Breast epithelium (tissue), 3 donors: Measurements from ENCODE around the gene TAAR6.

Experiments
- POLR2A ChIP-seq: fragments of 450-650 bp; IDR thresholded peaks from one replicate; pipeline ENCODE4 v1.6.1; 2016; ENCODE audit warnings: antibody characterized with exemption, mild to moderate bottlenecking, moderate library complexity
- TF ChIP-seq, protein P1 (sequence below), 3 donors: fragments of 450-650 bp; IDR thresholded peaks; one replicate each; pipeline ENCODE4 v1.5.1; 2016 to 2017; ENCODE audit warnings: antibody characterized with exemption in 3 of 3, mild to moderate bottlenecking in 3 of 3, moderate library complexity in 3 of 3

DNA sequence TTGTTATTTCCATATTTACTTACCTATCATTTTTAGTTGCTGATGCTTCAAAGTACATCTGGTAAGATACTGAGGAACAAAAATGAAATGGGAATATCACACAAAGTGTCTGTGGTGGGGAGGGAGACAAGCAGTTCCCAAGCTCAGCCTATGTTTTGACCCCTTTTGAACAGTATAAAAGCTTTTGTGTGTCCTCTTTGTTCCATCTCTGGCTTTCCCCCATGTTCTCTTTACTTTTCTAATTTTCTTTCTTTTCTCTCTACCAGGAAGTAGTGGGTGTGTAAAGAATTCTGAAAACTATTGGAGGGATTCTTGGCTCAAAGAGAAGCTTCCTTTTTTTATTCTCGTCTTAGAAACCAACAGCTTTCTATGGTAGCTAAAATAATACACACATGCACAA lies 46.6 kb downstream of the TAAR6 start:
- TF ChIP-seq, protein P1, sequence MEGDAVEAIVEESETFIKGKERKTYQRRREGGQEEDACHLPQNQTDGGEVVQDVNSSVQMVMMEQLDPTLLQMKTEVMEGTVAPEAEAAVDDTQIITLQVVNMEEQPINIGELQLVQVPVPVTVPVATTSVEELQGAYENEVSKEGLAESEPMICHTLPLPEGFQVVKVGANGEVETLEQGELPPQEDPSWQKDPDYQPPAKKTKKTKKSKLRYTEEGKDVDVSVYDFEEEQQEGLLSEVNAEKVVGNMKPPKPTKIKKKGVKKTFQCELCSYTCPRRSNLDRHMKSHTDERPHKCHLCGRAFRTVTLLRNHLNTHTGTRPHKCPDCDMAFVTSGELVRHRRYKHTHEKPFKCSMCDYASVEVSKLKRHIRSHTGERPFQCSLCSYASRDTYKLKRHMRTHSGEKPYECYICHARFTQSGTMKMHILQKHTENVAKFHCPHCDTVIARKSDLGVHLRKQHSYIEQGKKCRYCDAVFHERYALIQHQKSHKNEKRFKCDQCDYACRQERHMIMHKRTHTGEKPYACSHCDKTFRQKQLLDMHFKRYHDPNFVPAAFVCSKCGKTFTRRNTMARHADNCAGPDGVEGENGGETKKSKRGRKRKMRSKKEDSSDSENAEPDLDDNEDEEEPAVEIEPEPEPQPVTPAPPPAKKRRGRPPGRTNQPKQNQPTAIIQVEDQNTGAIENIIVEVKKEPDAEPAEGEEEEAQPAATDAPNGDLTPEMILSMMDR (IDR thresholded peaks at IDR 0.05), result no peak
- no peak for TF ChIP-seq POLR2A
